A549 (cell line): Measurements from ENCODE around the gene GCKR.

Experiments
- BHLHE40 ChIP-seq: IDR thresholded peaks from 2 replicates; pipeline ENCODE4 v1.6.1; 2012; ENCODE audit warnings: low read depth, low read length, inconsistent platforms
- CBX2 ChIP-seq: fragments of 200-600 bp; sonication (generic); IDR thresholded peaks from 2 replicates; pipeline ENCODE4 v1.6.1; 2016; ENCODE audit warnings: low read depth, mild to moderate bottlenecking, borderline replicate concordance
- CTCF ChIP-seq: fragments of >200 bp; sonication (Bioruptor Twin); formaldehyde crosslinking; IDR thresholded peaks from 3 replicates; pipeline ENCODE4 v1.5.1; 2016
- EP300 ChIP-seq, 2 experiments: fragments of >200 bp; sonication (Bioruptor Twin); formaldehyde crosslinking; IDR thresholded peaks; 2 replicates in 1 of 2; 3 replicates in 1 of 2; pipeline ENCODE4 v1.6.1; 2016 to 2017
- HMGXB4 ChIP-seq: fragments of 250-450 bp; sonication (Bioruptor Pico); IDR thresholded peaks from 2 replicates; pipeline ENCODE4 v1.5.0; 2021; ENCODE audit warnings: mild to moderate bottlenecking, moderate library complexity, borderline replicate concordance
- MAFK ChIP-seq: fragments of 450-650 bp; IDR thresholded peaks from 2 replicates; pipeline ENCODE4 v1.6.1; 2014; ENCODE audit not compliant: partially characterized antibody
- MYC ChIP-seq: IDR thresholded peaks from 2 replicates; pipeline ENCODE4 v1.6.1; 2012; ENCODE audit warnings: mild to moderate bottlenecking, inconsistent platforms, low read length, improper control_type of control experiment, borderline replicate concordance
- PHF8 ChIP-seq: fragments of 200-600 bp; sonication (generic); IDR thresholded peaks from 2 replicates; pipeline ENCODE4 v1.6.1; 2016; ENCODE audit warnings: low read depth, mild to moderate bottlenecking, antibody characterized with exemption, moderate library complexity, borderline replicate concordance
- POLR2A ChIP-seq: IDR thresholded peaks from 2 replicates; pipeline ENCODE4 v1.6.1; 2012; ENCODE audit warnings: mild to moderate bottlenecking, low read length
- RCOR1 ChIP-seq: fragments of 150-350 bp; IDR thresholded peaks from 2 replicates; pipeline ENCODE4 v1.6.1; 2014; ENCODE audit warnings: antibody characterized with exemption, low read length, low read depth
- USF2 ChIP-seq: fragments of 450-650 bp; IDR thresholded peaks from 2 replicates; pipeline ENCODE4 v1.6.1; 2014; ENCODE audit warnings: antibody characterized with exemption

GRCh38 chr2:27507293-27507692 lies 10.7 kb downstream of the GCKR start:
- TF ChIP-seq EP300 (IDR thresholded peaks at IDR 0.05) (no peak), HMGXB4 (no peak), CTCF (no peak), CBX2 (no peak), MAFK (no peak), RCOR1 (no peak), POLR2A (no peak), BHLHE40 (no peak), USF2 (no peak), PHF8 (no peak), MYC (no peak)
